ENCODE measurements around the gene LLCFC1.

GRCh38 chr7:142890874-142891485 is 48.3 kb upstream of the LLCFC1 start:
- no peak for TF ChIP-seq POLR2AphosphoS5 (IDR thresholded peaks at IDR 0.05; ENCODE audit: low read depth, low read length)
- TF ChIP-seq SIN3A (IDR thresholded peaks at IDR 0.05; ENCODE audit: borderline replicate concordance, insufficient read depth, low read length) = no peak
- TF ChIP-seq REST (IDR thresholded peaks at IDR 0.05; ENCODE audit: insufficient read depth in 1 of 2, low read depth in 2 of 2, low read length in 2 of 2) = no peak
